Measurements from ENCODE around the gene CASK.

DNA sequence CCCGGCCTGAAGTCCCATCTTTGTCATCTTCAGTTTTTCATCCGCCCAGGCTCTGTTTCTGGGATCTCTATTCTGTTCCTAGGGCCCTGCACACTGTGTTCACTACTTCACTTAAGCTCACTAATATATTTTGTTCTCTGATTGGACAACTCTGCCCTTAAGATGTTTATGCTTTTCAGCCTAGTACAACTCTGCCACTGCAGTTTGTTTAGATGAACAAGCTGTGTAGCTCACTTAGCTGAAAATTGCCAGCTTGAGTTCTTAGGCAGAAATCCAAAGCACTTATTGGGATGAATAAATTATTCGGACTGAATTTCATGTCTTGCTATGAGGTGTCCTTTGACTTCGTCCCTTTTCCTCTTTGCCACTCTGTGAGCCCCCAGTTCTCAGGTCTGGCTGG is 415.4 kb downstream of the CASK start:
- no peak for TF ChIP-seq POLR2AphosphoS5 (IDR thresholded peaks at IDR 0.05)
- TF ChIP-seq POLR2A (IDR thresholded peaks at IDR 0.05; ENCODE audit: low read depth): no peak
- TF ChIP-seq, protein P1, sequence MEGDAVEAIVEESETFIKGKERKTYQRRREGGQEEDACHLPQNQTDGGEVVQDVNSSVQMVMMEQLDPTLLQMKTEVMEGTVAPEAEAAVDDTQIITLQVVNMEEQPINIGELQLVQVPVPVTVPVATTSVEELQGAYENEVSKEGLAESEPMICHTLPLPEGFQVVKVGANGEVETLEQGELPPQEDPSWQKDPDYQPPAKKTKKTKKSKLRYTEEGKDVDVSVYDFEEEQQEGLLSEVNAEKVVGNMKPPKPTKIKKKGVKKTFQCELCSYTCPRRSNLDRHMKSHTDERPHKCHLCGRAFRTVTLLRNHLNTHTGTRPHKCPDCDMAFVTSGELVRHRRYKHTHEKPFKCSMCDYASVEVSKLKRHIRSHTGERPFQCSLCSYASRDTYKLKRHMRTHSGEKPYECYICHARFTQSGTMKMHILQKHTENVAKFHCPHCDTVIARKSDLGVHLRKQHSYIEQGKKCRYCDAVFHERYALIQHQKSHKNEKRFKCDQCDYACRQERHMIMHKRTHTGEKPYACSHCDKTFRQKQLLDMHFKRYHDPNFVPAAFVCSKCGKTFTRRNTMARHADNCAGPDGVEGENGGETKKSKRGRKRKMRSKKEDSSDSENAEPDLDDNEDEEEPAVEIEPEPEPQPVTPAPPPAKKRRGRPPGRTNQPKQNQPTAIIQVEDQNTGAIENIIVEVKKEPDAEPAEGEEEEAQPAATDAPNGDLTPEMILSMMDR (IDR thresholded peaks at IDR 0.05): no peak
- TF ChIP-seq EP300 (IDR thresholded peaks at IDR 0.05): no peak
